Hepatocyte (in vitro differentiated cells): ENCODE data around the gene SPHK2. TPM values are rescaled to one million over a fixed set of nuclear protein-coding genes. Genes with fewer than 3 reads are reported as not detected.
"Not testable (repeated sequence)": the region's sequence is repeated elsewhere in the genome, so short reads cannot be mapped to it uniquely, and the experiment has no call there.

Experiments
- DNase-seq: peaks from one replicate; pipeline ENCODE4 v3.0.0-alpha.2; 2016; ENCODE audit warnings: low spot score
- H2AFZ ChIP-seq: fragments of 200-600 bp; sonication (generic); 2 replicates; pipeline ENCODE4 v1.6.0; 2016; ENCODE audit warnings: antibody characterized with exemption, mild to moderate bottlenecking
- H3K27ac ChIP-seq: fragments of 200-600 bp; sonication (generic); 2 replicates; pipeline ENCODE4 v1.5.1; 2016; ENCODE audit warnings: mild to moderate bottlenecking
- H3K27me3 ChIP-seq: fragments of 200-600 bp; sonication (generic); 2 replicates; pipeline ENCODE4 v1.6.1; 2016
- H3K36me3 ChIP-seq: fragments of 200-600 bp; sonication (generic); replicated peaks from 2 replicates; pipeline ENCODE4 v1.5.1; 2016; ENCODE audit warnings: low read depth; ENCODE audit not compliant: insufficient read depth
- H3K4me1 ChIP-seq: fragments of 200-600 bp; sonication (generic); 2 replicates; pipeline ENCODE4 v1.5.1; 2016; ENCODE audit warnings: mild to moderate bottlenecking, moderate library complexity; ENCODE audit not compliant: insufficient read depth
- H3K4me2 ChIP-seq: fragments of 200-600 bp; sonication (generic); 2 replicates; pipeline ENCODE4 v1.6.0; 2016
- H3K4me3 ChIP-seq: fragments of 200-600 bp; sonication (generic); 2 replicates; pipeline ENCODE4 v1.5.1; 2016; ENCODE audit warnings: mild to moderate bottlenecking
- H3K79me2 ChIP-seq: fragments of 200-600 bp; sonication (generic); 2 replicates; pipeline ENCODE4 v1.6.0; 2017; ENCODE audit warnings: mild to moderate bottlenecking
- H3K9me2 ChIP-seq: fragments of 200-600 bp; sonication (generic); replicated peaks from 2 replicates; pipeline ENCODE4 v1.6.0; 2017; ENCODE audit warnings: mild to moderate bottlenecking; ENCODE audit not compliant: insufficient read depth
- H3K9me3 ChIP-seq: fragments of 200-600 bp; sonication (generic); 2 replicates; pipeline ENCODE4 v1.5.1; 2016; ENCODE audit warnings: low read depth, mild to moderate bottlenecking
- H4K20me1 ChIP-seq: fragments of 200-600 bp; sonication (generic); 2 replicates; pipeline ENCODE4 v1.6.0; 2016; ENCODE audit warnings: mild to moderate bottlenecking; ENCODE audit not compliant: insufficient read depth, poor library complexity, severe bottlenecking
- CTCF ChIP-seq: fragments of 200-600 bp; sonication (generic); IDR thresholded peaks from 2 replicates; pipeline ENCODE4 v1.5.1; 2016; ENCODE audit warnings: antibody characterized with exemption, mild to moderate bottlenecking; ENCODE audit not compliant: poor library complexity
- EZH2 ChIP-seq: fragments of 200-600 bp; sonication (generic); IDR thresholded peaks from 2 replicates; pipeline ENCODE4 v1.6.1; 2016; ENCODE audit warnings: antibody characterized with exemption, mild to moderate bottlenecking, borderline replicate concordance
- EZH2phosphoT487 ChIP-seq: fragments of 200-600 bp; sonication (generic); IDR thresholded peaks from one replicate; pipeline ENCODE4 v1.6.1; 2018; ENCODE audit warnings: antibody characterized with exemption, mild to moderate bottlenecking, low read depth, moderate library complexity; ENCODE audit not compliant: unreplicated experiment, severe bottlenecking
- WGBS: methylation state at CpG from one replicate; pipeline ENCODE4 v1.1.6; 2016; ENCODE audit warnings: low lambda C conversion rate; ENCODE audit errors: missing lambda C conversion rate; 5-methylcytosine and 5-hydroxymethylcytosine counted together
- polyA plus RNA-seq: library from polyadenylated mRNA; unstranded; fragments of >200 nt; fragmentation: Nextera tagmentation; extraction: Ambion mirVana; gene quantifications from 2 replicates; pipeline ENCODE4 v1.2.1, GENCODE V29; 2016
- total RNA-seq: library from RNA; depleted of rRNA; stranded (reverse); fragments of >200 nt; gene quantifications from 2 replicates; pipeline ENCODE4 v1.2.3, GENCODE V29; 2014

The SPHK2 gene
- total and polyA plus RNA-seq, 2 experiments from 2014 or later, result 39.4 to 56.7 TPM

- H3K27me3 ChIP-seq, result no peaks in the 10 kb centered on the region
- no peaks in the 10 kb centered on the region for H3K9me3 ChIP-seq
- no peak overlapping the region for H2AFZ ChIP-seq
- H3K27ac ChIP-seq, result peak overlapping the region; percentile 30
- no peaks in the 10 kb centered on the region for H3K36me3 ChIP-seq
- WGBS, result 37% methylated on average over 12 of the region's 12 CpGs
- DNase-seq, result no peak
- no peaks in the 10 kb centered on the region for H3K79me2 ChIP-seq
- H3K4me2 ChIP-seq, result no peak overlapping the region
- TF ChIP-seq CTCF (no peak), EZH2 (no peak), EZH2phosphoT487 (no peak)
- H3K4me3 ChIP-seq, result no peak overlapping the region
- no peaks in the 10 kb centered on the region for H4K20me1 ChIP-seq
- H3K9me2 ChIP-seq, result no peaks in the 10 kb centered on the region
- peaks cover 6% of the 10 kb centered on the region for H3K4me1 ChIP-seq
These were observed 46.2 kb upstream of the SPHK2 start for GRCh38 chr19:48573163-48573505.

GRCh38 chr19:48575931-48576622 is 43.2 kb upstream of the SPHK2 start:
- 97% methylated on average over 14 of the region's 23 CpGs for WGBS
- H3K27ac ChIP-seq, result no peak overlapping the region
- no peak for TF ChIP-seq CTCF
- no peak for TF ChIP-seq EZH2phosphoT487
- no peak for TF ChIP-seq EZH2
- H3K9me3 ChIP-seq, result no peaks in the 10 kb centered on the region
- H3K4me2 ChIP-seq, result no peak overlapping the region
- no peak overlapping the region for H3K4me3 ChIP-seq
- DNase-seq, result no peak
- no peaks in the 10 kb centered on the region for H3K27me3 ChIP-seq
- H3K36me3 ChIP-seq, result no peaks in the 10 kb centered on the region
- H3K9me2 ChIP-seq, result no peaks in the 10 kb centered on the region
- no peaks in the 10 kb centered on the region for H4K20me1 ChIP-seq
- no peaks in the 10 kb centered on the region for H3K79me2 ChIP-seq
- no peak overlapping the region for H2AFZ ChIP-seq
- H3K4me1 ChIP-seq, result no peaks in the 10 kb centered on the region

GRCh38 chr19:48577908-48578307 is 41.4 kb upstream of the SPHK2 start:
- H3K9me2 ChIP-seq, DNase-seq, H3K4me2 ChIP-seq, H3K9me3 ChIP-seq, H4K20me1 ChIP-seq, H3K4me3 ChIP-seq, H3K4me1 ChIP-seq, H3K36me3 ChIP-seq, H3K79me2 ChIP-seq, H3K27ac ChIP-seq, H3K27me3 ChIP-seq, H2AFZ ChIP-seq: not testable (repeated sequence)
- 97% methylated on average over 7 of the region's 7 CpGs for WGBS

GRCh38 chr19:48578891-48579290 is 40.4 kb upstream of the SPHK2 start:
- H3K4me2 ChIP-seq, result no peak overlapping the region
- no peak for DNase-seq
- no peaks in the 10 kb centered on the region for H3K27me3 ChIP-seq
- WGBS, result 65% methylated on average over 3 of the region's 3 CpGs
- no peaks in the 10 kb centered on the region for H3K36me3 ChIP-seq
- no peak overlapping the region for H3K4me3 ChIP-seq
- H4K20me1 ChIP-seq, result no peaks in the 10 kb centered on the region
- no peaks in the 10 kb centered on the region for H3K9me3 ChIP-seq
- H2AFZ ChIP-seq, result no peak overlapping the region
- no peaks in the 10 kb centered on the region for H3K9me2 ChIP-seq
- H3K4me1 ChIP-seq, result no peaks in the 10 kb centered on the region
- TF ChIP-seq EZH2phosphoT487, result no peak
- TF ChIP-seq CTCF, result no peak
- no peak for TF ChIP-seq EZH2
- H3K27ac ChIP-seq, result no peak overlapping the region
- no peaks in the 10 kb centered on the region for H3K79me2 ChIP-seq
